Tibial artery (tissue), 4 donors: ENCODE results near the gene PDIK1L.
A peak's percentile ranks its signal among the peaks of the same experiment; 100 is the strongest.

Experiments
- DNase-seq, 2 donors: peaks; one replicate each; pipeline ENCODE4 v3.0.0-alpha.2; 2019
- H3K27ac ChIP-seq, 2 donors: fragments of 200-600 bp; sonication (generic) in 1 of 2; 1 replicate in 1 of 2; 2 replicates in 1 of 2; pipeline ENCODE4 v1.5.1; 2018 to 2019; ENCODE audit warnings: mild to moderate bottlenecking in 1 of 2
- H3K27me3 ChIP-seq, 2 donors: fragments of 200-600 bp; sonication (generic) in 1 of 2; one replicate each; pipeline versions ENCODE4 v1.5.1 to v1.6.0; 2016 to 2019
- H3K36me3 ChIP-seq, 3 donors: fragments of 200-600 bp; sonication (generic) in 2 of 3; one replicate each; pipeline ENCODE4 v1.5.1; 2016 to 2019; ENCODE audit warnings: mild to moderate bottlenecking in 2 of 3
- H3K4me1 ChIP-seq, 4 donors: fragments of 200-600 bp; sonication (generic) in 2 of 4; 1 replicate in 3 of 4; 2 replicates in 1 of 4; pipeline ENCODE4 v1.5.1; 2016 to 2019
- H3K4me3 ChIP-seq, 2 donors: fragments of 200-600 bp; sonication (generic) in 1 of 2; 1 replicate in 1 of 2; 2 replicates in 1 of 2; pipeline ENCODE4 v1.5.1; 2018 to 2019; ENCODE audit warnings: mild to moderate bottlenecking in 2 of 2
- H3K9me3 ChIP-seq, 3 donors: fragments of 200-600 bp; sonication (generic) in 1 of 3; one replicate each; pipeline ENCODE4 v1.5.1; 2016 to 2019
- CTCF ChIP-seq, 2 experiments: fragments of 200-600 bp in 1 of 2; fragments of 450-650 bp in 1 of 2; IDR thresholded peaks; one replicate each; pipeline ENCODE4 v1.5.1; 2017 to 2019; ENCODE audit warnings: antibody characterized with exemption in 2 of 2, mild to moderate bottlenecking in 1 of 2, moderate library complexity in 1 of 2
- intact Hi-C: fragments of 100-400 bp; cut with DNase I; formaldehyde crosslinking; loops from one replicate; pipeline ENCODE4 v1.15.0; 2023; ENCODE audit warnings: low total_unique reads

Gene PDIK1L

GRCh38 chr1:26111530-26112406 lies at the start of gene PDIK1L:
PDIK1L (plus strand) TSS chr1:26111824; CDS start chr1:26114309, 2,485 bp downstream.
- H3K4me3 ChIP-seq, result peak within 1 kb of the TSS; percentile 75 to 93
- DNase-seq, result peak; percentile 86 to 95
- peaks cover 0 to 24% (median 14%) of the 10 kb centered on the region in 4 donors for H3K4me1 ChIP-seq
- peaks cover 0 to 15% (median 7%) of the 10 kb centered on the region in 3 donors for H3K36me3 ChIP-seq
- intact Hi-C loops, result loop anchor here (5.0 kb wide), 1 partner anchor 51 kb away; no protein-coding TSS in a partner anchor
- H3K9me3 ChIP-seq, result no peaks in the 10 kb centered on the region
- peak in 1 of 2 experiments; percentile 1 for TF ChIP-seq CTCF (IDR thresholded peaks at IDR 0.05)
- H3K27ac ChIP-seq, result peak within 1 kb of the TSS; percentile 91 to 92
- no peaks in the 10 kb centered on the region for H3K27me3 ChIP-seq

GRCh38 chr1:26064553-26064952 lies 47.1 kb upstream of the PDIK1L start:
- no peak for TF ChIP-seq CTCF (IDR thresholded peaks at IDR 0.05)
- no peak for DNase-seq
- Histone ChIP-seq H3K36me3 (no peaks in the 10 kb centered on the region), H3K4me1 (no peaks in the 10 kb centered on the region), H3K4me3 (no peak overlapping the region), H3K27ac (no peak overlapping the region), H3K27me3 (peaks cover 0 to 44% of the 10 kb centered on the region in 2 donors), H3K9me3 (no peaks in the 10 kb centered on the region)
- intact Hi-C loops, result no loop called here

- intact Hi-C loops, result no loop called here
- no peak for TF ChIP-seq CTCF (IDR thresholded peaks at IDR 0.05)
- Histone ChIP-seq H3K36me3 (no peaks in the 10 kb centered on the region), H3K4me3 (no peak overlapping the region), H3K27me3 (peaks cover 0 to 42% of the 10 kb centered on the region in 2 donors), H3K4me1 (no peaks in the 10 kb centered on the region), H3K9me3 (no peaks in the 10 kb centered on the region), H3K27ac (no peak overlapping the region)
- DNase-seq, result no peak
Measured at GRCh38 chr1:26066160-26066559, 45.5 kb upstream of the PDIK1L start.

GRCh38 chr1:26066857-26067256 lies 44.8 kb upstream of the PDIK1L start:
- H3K9me3 ChIP-seq, result no peaks in the 10 kb centered on the region
- peaks cover 0 to 38% of the 10 kb centered on the region in 2 donors for H3K27me3 ChIP-seq
- H3K4me3 ChIP-seq, result no peak overlapping the region
- intact Hi-C loops, result no loop called here
- no peaks in the 10 kb centered on the region for H3K36me3 ChIP-seq
- H3K27ac ChIP-seq, result no peak overlapping the region
- TF ChIP-seq CTCF (IDR thresholded peaks at IDR 0.05), result no peak
- no peak for DNase-seq
- no peaks in the 10 kb centered on the region for H3K4me1 ChIP-seq

- H3K27ac ChIP-seq, result no peak within 1 kb of the TSS
- peaks cover 0 to 41% of the 10 kb centered on the region in 2 donors for H3K27me3 ChIP-seq
- intact Hi-C loops, result no loop called here
- H3K36me3 ChIP-seq, result no peaks in the 10 kb centered on the region
- H3K4me3 ChIP-seq, result no peak within 1 kb of the TSS
- H3K4me1 ChIP-seq, result no peaks in the 10 kb centered on the region
- no peak for TF ChIP-seq CTCF (IDR thresholded peaks at IDR 0.05)
- no peaks in the 10 kb centered on the region for H3K9me3 ChIP-seq
- DNase-seq, result no peak
Measured at GRCh38 chr1:26067432-26067911, 44.2 kb upstream of the PDIK1L start, which contains the start of gene TRIM63. TRIM63 (minus strand) TSS chr1:26067630; CDS start chr1:26067494, 136 bp downstream.
